Stimulated activated CD8-positive, alpha-beta memory T cell treated with anti-CD3 and anti-CD28 coated beads, Interleukin-15, amount 100 ng/mL, for 1 hour (primary cell): ENCODE data around the gene OBSL1.

Source experiments
- DNase-seq: peaks from one replicate; pipeline ENCODE4 v3.0.0-alpha.2; 2020; ENCODE audit warnings: low read depth

The OBSL1 gene

DNA sequence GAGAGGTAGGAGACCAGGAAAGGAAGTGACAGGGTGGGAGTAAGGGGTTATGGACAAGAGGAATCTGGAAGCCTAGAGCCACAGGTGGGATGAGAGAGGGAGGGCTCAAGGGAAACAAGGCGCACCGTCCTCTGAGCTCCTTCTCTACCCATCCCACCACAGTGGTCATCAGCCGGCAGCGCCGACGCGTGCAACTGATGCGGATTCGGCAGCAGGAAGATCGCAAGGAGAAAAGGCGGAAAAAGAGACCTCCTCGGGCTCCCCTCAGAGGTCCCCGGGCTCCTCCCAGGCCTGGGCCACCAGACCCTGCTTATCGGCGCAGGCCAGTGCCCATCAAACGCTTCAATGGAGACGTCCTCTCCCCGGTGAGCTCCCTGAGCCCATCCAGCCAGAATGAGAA, 22.3 kb downstream of the OBSL1 start:
- no peak for DNase-seq

DNA sequence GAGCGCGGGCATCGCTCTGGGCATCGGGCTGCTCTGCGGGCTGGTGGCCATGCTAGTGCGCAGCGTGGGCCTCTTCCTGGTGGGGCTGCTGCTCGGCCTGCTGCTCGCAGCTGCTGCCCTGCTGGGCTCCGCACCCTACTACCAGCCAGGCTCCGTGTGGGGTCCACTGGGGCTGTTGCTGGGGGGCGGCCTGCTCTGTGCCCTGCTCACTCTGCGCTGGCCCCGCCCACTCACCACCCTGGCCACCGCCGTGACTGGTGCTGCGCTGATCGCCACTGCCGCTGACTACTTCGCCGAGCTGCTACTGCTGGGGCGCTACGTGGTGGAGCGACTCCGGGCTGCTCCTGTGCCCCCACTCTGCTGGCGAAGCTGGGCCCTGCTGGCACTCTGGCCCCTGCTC, 23.7 kb downstream of the OBSL1 start:
- DNase-seq: no peak

DNA sequence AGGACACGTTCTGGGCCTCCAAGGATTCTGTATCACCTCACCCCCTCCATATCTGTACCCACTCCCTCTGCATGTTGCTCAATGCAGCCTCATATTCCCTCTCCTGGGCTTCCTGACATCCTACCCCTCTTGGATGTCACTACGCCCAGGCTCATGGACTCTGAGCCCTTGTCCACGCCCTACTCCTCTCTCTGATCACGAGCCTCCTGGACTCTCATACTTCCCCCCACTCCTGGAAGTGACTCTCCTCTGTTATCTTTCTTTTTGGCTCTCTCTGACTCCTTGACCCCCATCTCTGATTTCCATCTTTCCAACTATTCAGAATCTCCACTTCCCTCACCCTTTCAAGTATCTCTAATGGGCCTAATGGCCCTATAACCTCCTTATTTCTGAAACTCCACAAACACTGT, 25.4 kb downstream of the OBSL1 start:
- DNase-seq: no peak

DNA sequence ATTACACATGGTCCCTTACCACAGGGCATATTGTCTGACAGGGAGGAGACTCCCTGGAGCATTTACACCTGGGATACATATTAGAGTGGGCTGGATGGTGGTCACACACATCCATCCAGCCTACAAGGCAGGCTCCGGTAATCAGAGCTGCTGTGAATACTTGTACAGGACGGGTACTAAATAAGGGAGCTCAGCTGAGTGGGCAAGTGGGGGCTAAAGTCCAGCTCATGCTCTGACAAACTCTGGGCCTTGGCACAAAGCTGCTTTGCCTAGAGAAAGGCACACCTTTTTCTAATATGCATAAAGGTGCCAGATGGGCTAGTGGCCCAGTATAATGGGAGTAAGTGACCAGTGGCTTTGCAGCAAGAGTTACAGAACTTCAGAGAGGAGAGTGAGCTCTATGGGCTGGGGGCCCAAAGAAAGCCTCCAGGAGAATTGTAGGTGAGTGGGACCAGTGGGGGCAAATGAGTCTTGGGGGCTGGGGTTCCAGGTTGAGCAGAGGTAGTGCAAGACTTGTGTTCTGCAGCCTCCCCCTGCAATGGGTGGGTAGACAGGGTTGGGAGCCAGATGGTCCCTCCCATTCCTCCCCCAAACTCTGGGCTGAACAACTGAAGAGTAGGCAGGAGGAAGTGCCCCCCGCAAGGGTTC, 25.9 kb downstream of the OBSL1 start:
- DNase-seq: no peak

DNA sequence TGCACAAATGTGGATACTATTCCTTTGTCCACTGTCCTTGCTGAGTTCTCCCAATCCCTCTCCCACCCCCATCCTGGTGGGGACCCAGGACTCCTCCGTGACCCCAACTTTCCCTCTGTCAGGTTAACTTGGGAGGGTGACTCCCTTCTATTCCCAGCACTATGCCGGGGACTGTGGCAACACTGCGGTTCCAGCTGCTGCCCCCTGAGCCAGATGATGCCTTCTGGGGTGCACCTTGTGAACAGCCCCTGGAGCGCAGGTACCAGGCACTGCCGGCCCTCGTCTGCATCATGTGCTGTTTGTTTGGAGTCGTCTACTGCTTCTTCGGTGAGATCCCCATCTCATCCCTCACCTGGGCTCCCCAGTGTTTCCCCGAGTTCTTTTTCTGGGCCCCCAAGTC, 26.8 kb downstream of the OBSL1 start:
- no peak for DNase-seq

DNA sequence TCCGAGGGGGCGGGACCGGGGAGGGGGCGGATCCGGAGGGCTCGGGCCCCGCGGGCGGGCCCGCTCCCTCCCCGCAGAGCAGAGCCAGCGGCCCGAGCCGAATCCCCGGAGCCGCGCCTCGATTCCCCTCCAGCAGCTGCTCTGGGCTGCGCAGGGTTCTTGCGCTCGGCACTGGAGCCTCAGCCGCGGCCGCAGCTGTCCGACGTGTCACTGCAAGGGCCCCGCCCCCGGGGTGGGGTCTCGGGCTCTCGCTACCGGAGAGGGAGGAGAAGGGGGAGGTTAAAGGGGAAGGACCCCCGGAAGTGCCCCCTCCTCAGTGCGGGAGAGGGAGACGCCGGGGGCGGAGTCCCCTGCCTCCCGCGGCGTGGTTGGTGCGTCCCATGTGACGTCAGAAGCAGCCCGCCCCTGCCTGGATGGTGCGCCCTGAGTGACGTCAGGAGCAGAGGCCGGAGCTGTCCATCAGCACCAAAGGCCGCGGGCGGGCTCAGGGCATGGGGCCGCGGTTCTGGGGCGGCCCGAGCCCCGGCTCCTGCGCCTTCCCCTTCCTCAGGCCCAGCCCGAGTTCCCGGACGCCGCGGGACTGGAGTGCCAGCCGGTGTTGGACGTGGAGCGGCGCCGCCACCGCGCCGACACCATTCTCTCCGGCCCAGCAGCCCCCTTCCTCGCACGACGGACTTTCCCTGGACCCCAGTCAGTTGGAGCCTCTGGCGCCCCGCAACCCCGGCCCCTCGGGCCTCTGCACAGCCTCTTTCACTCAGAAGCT, 27.6 kb downstream of the OBSL1 start, which contains the start of the genes CHPF and TMEM198:
CHPF (minus strand) TSS at position 214 of the 763 bp plus-strand sequence. CDS start 271 bp downstream, outside the sequence.
TMEM198 (plus strand) TSS at position 433 of the 763 bp plus-strand sequence. CDS start 700 bp downstream, outside the sequence.
- peak; percentile 76 for DNase-seq

DNA sequence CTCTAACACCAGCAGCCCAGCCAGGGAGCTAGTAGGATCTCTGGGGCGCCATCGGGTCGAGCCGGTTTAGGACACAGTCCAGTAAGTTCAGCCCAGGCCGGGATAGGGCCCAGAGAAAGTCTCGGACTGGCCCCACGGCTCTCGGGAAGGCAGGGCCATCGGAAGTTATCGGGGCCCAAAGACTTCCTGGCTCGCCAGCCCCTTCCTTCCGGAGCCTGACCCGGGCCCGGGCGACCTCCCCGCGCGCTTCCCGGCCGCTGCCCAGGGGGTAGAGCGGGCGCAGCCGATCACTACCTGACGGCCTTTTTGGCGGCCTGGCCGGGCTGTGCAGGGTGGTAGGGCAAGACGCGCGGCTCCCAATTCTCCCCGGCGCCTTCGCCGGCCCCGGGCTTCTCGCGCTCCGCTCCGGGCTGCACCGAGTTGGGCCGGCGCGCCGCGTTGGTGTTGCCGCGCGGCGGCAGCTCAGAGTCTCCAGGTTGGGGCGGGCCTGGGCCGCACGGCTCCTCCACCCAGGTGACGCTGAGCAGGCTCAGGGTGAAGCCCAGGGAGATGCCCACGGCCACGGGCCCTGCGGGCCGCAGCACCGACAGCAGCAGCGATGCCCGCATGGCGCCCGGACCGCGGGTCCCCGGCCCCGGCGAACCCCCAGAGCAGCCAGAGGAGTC, 28.3 kb downstream of the OBSL1 start:
- DNase-seq: no peak

DNA sequence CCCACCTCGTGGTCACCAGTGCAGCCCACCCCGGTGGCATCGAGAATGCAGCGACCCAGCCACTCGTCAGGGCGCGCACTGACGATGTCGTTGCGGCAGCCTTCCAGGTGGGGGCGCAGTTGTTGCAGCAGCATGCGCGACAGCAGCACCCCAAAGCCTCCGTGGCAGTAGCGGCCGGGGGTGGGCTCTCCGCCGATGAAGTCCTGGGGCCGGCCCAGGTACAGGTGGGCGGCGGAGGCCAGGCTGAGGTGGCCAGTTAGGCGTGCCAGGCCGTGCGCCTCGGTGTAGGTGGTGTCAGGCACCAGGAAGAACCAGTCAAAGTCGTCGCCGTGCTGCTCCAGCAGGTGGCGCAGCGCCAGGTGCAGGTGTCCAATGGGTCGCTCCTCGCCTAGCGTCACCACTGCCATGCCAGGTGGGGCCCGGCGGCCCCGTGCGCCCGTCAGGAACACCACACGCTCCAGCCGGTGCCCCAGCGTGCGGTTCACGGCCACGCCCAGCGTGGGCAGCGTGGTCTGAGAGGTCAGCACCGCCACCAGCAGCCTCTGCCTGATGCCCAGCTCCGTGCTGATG, 29.6 kb downstream of the OBSL1 start:
- DNase-seq: peak; percentile 68

DNA sequence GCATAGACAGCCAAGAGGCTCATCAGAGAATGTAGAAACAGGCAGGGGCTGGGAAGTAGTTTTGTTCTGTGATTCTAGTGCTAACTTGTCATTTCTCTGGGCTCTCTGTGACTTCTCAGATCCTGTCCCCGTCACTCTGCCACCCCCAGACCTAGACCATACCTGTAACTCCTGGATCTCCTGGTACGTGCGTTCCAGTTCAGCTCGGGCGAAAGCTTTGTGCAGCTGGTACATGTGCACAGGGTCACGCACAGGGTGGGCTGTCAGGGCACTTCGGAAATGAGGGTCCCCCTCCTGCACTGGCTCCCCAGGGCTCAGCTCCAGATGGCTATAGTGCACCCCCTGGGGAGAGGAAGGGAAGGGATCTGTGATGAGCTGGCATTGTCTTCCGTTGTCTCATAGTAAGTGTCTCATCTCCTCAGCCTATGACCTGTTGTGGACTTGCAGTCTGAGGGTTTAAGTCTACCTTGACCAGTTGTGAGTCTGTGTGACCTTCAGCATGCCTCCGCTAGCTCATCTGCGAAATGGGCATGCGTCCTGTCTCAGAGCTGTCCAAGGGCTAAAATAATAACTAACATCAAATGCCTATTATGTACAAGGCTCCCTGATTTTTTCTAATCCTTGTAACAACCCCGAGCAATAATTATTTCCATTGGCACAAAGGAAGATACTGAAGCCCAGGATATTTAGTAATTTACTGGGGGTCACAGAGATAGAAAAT, 30.4 kb downstream of the OBSL1 start:
- no peak for DNase-seq

DNA sequence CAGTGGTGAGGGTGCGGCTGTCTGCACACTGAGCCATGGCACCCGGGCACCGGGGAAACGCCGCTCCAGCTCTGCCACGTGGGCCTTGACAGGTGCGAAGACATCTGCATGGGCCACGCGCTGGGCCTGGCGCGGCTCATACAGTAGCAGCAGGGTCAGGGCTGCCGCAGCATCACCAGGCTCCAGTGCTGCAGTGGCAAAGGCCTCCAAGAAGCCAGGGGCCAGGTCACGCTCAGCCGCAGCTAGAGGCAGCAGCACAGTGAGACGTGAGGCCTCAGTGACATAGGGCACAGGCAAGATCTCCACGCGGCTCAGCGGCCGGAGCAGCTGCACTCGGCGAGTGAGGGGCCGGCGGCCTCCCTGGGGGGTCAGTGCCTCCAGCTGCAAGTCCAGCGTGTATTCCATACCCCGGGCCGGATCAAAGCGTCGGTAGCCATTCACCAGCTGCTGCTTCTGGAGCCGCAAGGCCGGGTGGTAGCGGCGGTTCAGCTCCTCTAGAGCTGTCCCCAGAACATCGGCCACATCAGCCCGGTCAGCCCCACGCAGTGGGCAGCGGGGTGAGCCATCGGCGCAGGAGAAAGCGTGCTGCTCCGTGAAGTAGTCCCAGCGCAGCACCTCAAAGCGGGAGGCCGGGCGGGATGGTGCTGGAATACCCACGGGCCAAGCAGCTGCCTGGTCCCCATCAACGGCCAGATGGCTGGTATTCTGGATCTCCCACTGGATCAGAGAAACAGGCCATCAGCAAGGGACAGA, 31.2 kb downstream of the OBSL1 start:
- no peak for DNase-seq

DNA sequence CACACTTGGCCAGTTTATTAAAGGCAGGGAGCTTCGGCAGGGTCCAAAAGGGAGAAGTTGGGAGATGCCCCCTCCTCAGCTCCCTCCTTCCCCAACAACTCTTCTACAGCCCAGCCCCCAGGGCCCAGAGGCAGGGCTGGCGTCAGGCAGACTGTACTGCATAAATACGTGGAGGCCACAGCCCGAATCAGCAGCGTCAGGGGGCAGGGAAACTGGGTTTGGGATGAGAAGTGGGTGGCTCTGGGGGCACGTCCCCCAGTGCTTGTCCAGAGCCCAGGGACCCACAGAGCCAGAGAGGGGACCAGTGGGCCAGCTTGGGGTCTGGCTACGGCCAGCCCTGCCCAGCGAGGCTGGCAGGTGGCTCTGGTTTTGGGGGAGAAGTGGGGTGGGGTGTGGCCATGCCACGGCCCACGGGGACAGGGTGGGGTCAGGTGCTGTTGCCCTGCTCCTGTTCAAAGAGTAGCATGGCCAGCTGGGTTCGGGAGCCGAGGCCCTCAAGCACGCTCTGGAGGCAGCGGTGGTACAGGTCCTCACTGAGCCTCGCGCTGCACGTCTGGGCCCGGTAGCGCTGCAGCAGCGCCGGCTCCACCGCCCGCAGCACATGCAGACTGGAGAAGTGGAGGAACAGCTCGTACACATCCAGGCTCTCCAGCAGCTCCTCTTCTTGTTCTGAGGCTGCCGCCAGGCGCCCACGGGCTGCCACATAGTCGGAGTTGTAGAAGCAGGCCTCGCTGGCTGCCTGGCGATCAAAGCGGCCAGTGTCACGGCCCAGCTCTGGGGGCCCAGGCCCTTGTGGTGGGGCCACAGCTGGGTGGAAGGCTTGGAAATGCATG, 32.2 kb downstream of the OBSL1 start:
- no peak for DNase-seq

DNA sequence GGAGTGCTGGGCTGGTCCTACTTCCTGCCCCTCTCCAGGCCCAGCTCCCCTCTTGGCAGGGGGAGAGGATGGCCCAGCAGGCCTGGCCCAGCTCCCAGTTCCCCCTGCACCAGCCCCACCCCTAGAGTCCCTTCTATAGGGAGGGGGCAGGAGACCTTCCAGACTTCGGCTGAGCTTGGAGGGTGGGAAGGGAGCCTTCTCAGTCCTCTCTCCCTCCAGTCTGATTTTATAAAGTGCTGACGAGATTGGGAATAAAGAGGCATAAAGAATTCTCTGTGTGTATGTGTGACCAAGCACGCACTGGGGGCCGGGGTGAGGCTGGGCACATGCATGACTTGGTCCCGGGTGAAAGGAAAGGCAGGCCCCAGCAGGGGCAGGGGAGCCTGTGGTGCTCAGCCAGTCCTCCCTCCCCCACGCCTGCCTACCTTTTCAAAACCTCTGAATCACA, 32.8 kb downstream of the OBSL1 start:
- no peak for DNase-seq

DNA sequence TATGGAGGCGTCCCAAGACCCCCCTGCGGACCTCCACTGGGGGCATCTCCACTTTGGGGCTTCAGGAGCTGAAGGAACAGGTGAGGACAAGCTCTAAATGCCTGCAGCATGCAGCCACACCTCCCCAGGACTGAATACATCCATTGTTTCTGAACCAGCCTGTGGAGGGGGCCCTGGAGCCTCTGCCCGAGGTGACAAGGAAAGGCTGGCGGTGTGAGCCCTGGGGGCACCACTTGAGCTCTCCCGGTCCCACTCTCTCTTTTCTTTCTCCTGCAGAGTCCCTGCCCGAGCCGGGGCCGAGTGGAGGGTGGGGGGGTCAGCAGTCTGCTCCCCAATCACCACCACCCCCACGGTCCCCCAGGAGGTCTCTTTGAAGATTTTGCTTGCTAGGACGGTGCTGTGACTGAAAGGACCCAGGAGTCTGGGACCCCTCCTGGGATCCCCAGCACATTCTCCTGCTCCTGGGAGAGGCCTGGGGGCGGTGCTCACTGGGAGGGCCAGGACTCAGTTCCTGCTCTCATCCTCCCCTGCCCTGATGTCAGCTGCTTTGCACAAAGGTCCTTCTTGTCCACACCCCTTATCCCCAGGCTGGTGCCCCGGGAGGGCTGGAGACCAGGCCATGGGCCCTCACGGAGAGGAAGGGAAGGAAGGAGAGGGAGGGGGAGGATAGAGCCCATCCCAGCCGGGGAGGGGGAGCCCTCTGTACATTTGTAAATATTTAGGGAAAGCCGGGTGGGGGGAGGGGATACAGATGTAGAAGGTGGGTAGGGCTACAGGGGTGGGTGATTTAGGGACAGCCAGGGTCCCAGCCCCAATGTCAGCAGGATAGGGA, 33.5 kb downstream of the OBSL1 start:
- DNase-seq: no peak

DNA sequence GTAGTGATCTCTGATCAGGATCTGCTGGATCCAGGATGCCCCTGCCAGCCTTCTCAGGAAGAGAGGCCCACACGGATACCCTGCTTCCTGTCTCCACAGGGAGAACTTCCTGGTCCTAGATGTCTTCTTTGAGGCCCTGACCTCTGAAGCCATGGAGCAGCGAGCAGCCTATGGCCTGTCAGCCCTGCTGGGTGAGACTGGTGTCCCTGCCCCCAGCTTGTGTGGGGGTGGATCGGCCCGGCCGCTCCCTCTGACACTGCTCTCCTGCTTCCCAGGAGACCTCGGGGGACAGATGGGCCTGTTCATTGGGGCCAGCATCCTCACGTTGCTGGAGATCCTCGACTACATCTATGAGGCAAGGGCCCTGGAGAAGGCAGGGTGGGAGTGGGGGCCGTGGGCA, 34.4 kb downstream of the OBSL1 start:
- no peak for DNase-seq

DNA sequence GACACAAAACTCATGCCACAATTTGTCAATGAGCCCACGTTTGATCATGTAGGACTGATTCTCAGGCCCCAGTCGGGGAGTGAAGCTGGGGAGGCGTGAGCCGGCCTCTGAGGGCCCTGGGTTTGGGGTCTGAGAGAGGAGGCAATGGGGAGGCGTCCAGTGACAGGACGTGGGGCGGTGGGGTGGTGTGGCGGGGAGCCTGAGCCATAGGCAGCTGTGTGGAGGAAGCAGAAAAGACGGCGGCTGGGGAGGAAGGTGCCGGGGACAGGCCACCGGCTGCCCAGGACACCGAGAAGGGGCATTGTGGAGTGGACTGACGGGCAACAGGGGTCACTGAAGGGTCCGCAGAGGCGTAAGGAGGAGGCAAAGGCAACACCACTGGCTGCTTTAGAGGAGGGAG, 34.9 kb downstream of the OBSL1 start:
- DNase-seq: no peak

DNA sequence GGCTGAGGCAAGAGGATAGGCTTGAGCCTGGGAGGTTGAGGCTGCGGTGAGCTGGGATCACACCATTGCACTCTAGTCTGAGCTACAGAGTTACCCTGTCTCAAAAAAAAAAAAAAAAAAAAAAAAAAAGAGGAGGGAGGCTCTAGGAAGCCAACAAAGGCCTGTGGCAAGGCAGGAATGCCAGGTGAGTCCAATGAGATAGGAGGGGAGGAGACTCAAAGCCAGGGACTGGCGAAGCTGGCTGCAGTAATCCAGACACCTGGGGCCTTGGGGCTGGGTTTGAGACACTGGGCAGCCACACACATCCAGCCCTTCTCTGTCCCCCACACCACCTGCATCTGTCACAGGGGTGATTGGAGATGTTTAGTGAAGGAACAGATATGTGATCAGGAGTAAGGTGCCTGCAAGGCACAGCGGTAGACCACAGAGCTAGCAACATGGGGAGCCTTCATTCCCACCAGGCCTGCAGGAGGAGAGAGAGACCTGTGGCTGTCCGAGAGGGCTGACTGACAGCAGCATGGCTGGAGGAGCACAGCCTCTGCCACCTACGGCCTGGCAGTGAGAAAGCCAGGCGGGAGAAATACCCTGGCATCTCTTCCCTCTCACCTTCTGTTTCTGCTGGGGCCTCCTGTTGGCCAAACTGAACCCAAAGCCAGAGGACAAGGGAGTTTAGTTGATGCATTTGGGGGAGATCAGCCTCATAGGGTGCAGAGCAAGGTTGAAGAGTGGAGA, 37.2 kb downstream of the OBSL1 start:
- DNase-seq: no peak

DNA sequence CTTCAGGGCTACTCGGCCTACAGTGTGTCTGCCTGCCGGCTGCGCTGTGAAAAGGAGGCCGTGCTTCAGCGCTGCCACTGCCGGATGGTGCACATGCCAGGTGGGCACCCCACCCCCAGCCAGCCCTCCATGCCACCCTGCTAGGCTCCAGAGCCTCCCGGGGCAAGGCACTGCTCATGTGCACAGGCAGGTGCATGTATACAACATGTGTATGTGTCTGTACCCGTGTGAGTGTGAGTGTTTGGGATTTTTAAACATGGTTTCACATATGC, 39.0 kb downstream of the OBSL1 start:
- no peak for DNase-seq

DNA sequence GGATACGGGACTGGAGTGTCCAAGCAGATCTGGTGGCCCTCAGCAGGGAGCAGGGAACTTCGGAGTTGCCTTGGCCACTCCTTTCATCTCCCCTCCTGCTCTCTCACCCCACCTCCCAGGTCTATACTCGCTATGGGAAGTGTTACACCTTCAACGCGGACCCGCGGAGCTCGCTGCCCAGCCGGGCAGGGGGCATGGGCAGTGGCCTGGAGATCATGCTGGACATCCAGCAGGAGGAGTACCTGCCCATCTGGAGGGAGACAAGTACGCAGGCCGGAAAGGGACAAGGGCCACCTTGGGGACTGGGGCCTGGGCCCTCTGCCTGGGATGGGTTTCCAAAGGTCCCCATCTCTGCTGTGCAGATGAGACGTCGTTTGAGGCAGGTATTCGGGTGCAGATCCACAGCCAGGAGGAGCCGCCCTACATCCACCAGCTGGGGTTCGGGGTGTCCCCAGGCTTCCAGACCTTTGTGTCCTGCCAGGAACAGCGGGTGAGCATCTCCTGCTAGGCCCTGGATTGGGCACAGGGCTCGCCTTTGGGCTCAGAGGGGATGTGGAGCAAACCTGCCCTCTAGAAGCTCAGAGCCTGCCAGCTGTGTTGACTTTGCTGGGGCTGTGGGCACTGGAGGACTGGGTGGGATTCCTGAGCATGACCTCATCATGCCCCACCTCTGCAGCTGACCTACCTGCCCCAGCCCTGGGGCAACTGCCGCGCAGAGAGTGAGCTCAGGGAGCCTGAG, 39.5 kb downstream of the OBSL1 start:
- DNase-seq: no peak
